COLO829 (cell line): ENCODE results near the gene CKS1B.

ENCODE experiments used
- DNase-seq: peaks from one replicate; pipeline ENCODE4 v3.0.0; 2012; ENCODE audit warnings: low spot score

Gene CKS1B

DNA sequence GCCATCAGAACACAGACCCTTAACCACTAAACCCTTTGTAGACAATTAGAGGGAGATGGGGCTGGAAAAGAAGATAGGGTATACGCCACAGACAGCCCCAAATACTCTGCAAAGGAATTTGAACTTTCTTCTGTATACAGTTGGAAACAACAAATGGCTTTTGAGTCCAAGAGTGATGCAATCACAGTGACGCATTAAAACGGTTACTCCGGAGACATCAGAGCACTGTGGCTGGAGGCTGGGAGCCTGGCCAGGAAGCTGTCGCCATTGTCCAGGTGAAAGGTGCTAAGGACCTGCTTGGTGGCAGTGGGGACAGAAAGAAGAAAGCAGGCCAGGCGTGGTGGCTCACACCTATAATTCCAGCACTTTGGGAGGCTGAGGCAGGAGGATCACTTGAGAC lies 12.8 kb downstream of the CKS1B start:
- DNase-seq, result no peak

DNA sequence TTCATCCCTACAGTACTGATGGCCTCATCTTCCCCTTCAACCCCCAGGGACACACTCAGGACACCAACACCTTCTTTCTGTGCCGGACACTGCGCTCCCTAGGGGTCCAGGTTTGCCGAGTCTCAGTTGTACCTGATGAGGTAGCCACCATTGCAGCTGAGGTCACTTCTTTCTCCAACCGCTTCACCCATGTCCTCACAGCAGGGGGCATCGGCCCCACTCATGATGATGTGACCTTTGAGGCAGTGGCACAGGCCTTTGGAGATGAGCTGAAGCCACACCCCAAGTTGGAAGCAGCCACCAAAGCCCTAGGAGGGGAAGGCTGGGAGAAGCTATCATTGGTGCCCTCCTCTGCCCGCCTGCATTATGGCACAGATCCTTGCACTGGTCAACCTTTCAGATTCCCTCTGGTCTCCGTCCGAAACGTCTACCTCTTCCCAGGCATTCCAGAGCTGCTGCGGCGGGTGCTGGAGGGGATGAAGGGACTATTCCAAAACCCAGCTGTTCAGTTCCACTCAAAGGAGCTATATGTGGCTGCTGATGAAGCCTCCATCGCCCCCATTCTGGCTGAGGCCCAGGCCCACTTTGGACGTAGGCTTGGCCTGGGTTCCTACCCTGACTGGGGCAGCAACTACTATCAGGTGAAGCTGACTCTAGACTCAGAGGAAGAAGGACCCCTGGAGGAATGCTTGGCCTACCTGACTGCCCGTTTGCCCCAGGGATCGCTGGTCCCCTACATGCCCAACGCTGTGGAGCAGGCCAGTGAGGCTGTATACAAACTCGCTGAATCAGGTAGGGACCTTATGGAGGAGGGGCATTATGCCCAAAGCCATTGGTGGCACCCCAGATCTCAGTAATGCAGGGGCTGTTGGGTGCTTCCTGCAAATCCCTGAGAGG lies 13.8 kb downstream of the CKS1B start:
- DNase-seq, result no peak

- DNase-seq, result no peak
These were observed 14.8 kb downstream of the CKS1B start for GRCh38 chr1:154989195-154989860.

- no peak for DNase-seq
These were observed 15.8 kb downstream of the CKS1B start for GRCh38 chr1:154990276-154990675.

- no peak for DNase-seq
These were observed 18.5 kb downstream of the CKS1B start for GRCh38 chr1:154992721-154993571.

DNA sequence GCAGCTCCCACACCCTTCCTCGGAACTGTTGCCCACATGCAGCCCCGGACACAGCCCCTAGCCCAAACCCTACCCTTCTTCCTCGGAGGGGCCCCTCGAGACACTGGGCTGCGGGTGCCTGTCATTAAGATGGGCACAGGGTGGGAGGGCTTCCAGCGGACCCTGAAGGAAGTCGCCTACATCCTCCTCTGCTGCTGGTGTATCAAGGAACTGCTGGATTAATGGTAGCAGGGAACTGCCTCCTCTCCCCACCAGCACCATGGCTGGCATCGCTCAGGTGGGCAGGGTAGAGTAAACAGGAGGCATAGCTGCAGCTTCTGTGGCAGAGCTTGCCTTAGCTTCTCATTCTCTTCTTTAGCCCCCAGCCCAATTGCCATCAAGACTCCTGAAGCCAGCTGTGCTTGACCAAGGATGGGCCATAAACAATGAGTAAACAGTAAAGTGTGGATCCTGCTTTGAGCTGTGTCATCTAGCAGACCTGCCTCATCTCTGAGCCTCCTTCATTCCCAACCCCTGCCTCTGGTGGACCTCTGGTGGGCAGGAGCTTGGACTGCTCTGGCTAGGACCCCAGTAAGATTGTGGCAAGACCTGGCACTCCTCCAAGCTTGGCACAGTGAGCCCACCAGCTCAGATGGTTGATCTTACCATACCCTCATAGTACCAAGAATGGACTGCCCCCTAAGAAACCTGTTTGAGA lies 19.2 kb downstream of the CKS1B start, which contains the start of gene LENEP:
LENEP (plus strand) TSS at position 15 of the 697 bp plus-strand sequence; CDS start at position 37, 22 bp downstream.
- no peak for DNase-seq

DNA sequence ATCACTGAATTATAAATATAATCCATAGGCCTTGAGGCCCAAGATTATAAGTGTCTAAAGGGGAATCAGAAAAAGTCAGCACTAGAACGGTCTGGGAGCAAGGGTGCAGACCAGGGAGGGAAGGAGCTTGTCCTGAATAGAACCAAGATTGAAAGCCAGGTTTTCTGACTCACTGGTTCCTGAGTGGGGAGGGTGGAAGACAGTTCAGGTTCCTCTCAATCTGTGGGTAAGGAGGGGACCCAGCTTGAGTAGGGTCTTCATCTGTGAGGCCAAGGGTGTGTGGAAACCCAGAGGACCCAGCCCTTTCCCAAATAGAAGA lies 19.7 kb downstream of the CKS1B start:
- no peak for DNase-seq

GRCh38 chr1:154994591-154994990 lies 20.1 kb downstream of the CKS1B start:
- no peak for DNase-seq

DNA sequence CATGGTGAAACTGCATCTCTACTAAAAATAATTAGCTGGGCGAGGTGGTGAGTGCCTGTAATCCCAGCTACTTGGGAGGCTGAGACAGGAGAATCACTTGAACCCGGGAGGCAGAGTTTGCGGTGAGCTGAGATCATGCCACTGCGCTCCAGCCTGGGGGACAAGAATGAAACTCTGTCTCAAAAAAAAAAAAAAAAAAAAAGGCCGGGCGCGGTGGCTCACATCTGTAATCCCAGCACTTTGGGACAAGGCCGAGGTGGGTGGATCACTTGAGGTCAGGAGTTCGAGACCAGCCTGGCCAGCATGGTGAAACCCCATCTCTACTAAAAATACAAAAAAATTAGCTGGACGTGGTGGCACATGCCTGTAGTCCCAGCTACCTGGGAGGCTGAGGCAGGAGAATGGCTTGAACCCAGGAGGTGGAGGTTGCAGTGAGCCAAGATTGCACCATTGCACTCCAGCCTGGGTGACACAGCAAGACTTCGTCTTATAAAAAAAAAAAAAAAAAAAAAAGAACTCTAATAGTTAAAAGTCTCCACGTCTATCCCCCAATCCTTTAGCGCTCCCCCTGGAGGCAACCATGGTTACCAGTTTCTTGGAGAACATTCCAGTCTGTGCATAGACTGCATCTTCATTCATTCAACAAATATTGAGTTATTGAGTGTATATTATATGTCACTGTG lies 21.0 kb downstream of the CKS1B start:
- peak; percentile 87 for DNase-seq

DNA sequence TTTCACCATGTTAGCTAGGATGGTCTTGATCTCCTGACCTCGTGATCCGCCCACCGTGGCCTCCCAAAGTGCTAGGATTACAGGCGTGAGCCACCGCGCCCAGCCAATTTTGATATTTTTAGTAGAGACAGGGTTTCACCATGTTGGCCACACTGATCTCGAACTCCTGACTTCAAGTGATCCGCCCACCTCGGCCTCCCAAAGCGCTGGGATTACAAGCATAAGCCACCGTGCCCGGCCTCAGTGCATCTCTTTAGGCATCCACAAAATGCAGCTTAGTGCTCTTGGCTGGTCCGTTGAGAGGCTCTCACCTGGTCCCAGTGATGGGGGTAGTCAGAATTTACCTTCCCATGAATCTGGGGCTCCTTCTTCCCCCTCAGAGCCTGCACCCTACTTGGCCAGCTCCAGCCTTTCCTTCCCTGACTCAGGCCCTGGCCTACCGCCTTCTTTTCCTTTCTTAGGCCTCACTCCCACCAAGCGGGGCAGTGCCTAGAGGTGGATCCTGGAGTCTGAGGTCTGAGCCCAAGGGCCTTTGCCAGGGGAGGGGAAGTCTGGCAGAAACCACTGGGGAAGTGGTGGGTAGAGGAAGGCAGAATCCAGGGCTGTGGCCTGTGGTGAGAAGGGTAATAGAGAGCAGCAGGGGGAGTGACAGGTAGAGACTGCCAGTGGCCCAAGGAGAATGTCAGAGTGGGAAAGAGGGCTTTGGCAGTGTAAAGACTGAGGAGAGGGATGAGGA lies 22.7 kb downstream of the CKS1B start:
- DNase-seq, result no peak

DNA sequence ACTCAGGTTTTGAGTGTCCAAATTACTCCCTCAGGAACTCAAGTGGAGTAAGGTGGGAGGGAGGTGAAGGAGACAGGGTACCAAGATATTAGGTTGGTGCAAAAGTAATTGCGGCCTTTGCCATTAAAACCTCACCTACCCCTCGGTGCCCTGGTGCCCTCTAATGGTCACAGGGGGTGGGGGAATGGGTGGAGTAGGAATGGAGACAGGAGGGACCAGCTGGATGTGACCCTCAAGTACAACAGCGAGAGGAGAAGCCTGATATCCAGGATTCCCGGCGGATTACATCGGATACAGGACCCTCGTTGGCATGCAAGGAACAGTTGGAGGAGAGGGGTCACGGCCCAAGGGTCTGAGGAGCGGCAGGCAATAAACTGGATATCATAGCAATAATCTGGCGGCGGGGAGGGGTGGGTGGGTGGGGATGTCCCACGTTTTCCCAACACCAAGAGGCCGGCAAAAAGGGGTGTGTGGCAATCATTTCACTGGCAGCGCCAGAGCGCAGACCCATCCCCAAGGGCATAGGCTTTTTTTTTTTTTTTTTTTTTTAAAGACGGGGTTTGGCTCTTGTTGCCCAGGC lies 23.8 kb downstream of the CKS1B start:
- no peak for DNase-seq

DNA sequence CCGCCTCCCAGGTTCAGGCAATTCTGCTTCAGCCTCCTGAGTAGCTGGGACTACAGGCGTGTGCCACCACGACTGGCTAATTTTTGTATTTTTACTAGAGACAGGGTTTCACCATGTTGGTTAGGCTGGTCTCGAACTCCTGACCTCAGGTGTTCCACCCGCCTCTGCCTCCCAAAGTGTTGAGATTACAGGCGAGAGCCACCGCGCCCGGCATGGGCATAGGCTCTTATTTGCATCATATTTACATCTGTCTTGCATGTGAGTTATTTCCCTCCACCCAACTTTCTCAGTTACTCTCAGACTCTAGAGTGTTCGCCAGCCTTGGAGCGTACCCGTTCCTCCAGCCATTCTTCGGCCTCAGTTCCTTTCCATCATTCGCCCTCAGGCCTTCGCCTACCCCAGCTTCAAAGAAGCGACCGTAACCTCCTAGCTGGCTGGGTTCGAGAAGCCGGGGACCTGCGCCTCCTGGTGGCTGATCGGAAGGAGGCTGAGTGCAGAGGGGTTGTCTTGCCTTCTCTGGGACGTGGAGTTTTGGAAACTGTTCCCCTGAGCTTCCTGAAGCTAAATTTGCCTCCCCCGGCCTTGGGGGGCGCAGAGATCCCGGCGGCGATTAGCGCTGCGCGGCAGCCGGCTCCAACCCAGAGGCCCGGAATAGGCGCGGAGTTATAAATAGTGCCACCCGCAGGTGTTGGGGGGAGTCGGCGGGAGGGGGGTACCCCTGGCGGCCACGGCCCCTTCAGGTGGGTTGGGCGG lies 24.5 kb downstream of the CKS1B start:
- peak; percentile 86 for DNase-seq

GRCh38 chr1:154999571-155000410 lies 25.3 kb downstream of the CKS1B start:
- DNase-seq, result no peak

DNA sequence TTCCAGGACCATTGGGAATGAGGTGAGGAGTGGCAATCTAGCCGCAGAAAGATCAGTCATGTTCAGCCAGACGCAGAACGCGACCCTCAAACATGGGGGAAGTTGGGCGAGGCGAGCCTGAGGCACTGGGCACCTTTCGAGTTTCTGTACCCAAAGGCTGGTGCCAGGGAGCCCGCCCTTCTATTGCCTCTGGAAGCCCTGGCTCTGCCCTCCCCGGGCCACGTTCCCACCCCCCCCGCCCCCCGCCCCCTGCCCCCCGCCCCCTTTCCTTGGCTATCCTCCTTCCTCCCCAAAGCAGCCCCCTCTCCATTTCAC lies 25.9 kb downstream of the CKS1B start:
- DNase-seq, result no peak

DNA sequence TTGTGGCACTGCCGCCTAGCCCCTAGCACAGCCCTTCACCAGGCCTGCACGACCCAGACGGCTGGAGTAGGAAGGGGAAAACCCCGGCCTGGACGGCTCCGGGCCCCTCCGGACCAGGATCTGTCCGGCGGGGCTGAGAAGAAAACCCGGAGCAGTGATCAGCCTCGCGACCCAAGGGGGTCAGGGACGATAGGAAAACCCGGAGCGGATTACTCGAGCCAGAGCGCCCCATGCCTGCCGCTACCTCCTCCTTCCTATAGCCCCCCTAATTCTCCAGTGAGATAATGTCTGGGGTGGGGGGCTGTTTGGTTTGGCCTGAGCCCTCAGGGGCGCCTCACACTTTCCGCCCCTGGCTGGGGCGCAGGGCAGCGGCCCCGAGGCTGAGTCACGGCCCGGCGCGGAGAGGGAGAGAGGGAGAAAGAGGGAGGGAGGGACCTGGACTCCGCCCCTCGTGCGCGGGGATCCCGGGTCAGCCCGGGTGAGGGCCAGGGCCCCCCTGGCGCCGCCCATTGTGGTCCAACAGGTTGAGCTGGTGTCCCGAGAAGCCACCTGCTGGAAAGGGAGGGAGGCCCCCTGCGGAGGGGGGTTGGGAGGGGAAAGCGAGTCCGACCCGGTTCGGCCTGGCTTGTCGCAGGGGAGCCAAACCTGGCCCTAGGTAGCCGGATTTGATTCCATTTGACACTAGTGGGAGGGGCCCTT lies 26.4 kb downstream of the CKS1B start:
- peak; percentile 92 for DNase-seq

GRCh38 chr1:155001425-155001674 lies 26.9 kb downstream of the CKS1B start:
- DNase-seq, result no peak

DNA sequence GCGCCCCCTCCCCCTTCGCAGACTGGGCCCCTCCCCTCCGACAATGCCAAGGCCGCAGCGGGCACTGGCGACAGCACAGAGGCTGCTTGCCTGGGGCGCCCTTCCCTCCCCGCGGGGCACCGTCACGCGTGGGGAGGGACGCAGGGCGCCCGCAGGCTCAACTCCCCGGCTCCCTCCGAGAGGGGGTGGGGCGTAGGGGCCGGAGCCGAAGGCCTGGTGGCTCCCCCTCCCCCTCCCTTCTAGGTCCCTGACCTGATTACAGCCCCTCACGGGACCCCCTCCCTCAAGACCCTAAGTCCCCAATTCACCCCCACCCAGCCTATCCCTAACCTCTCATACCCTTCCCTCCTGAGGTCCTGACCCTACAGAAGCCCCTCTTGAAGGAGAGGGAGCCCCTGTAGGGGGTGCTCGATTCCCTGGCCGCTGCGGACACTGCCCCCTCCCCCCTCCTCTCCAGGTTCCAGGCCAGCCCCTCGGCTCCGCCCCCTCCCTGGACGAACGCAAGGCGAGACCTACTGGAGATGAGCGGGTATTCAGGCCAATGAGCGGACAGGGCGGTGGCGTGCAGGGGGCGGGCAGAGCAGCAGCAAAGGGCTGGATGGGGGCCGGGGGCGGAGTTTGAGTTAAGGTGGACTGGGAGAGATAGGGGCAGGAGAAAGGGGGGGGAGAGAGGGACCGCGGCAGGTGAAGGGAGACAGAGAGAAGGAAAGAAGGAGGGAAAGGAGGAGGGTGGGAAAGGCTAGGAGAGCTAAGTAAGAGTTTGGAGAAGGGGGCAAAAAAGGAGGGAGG lies 27.4 kb downstream of the CKS1B start:
- DNase-seq, result peak; percentile 100
